ENCODE data around the gene ZBTB11. TPM values are rescaled to one million over a fixed set of nuclear protein-coding genes. Genes with fewer than 3 reads are reported as not detected.
"Not testable (repeated sequence)": the region's sequence is repeated elsewhere in the genome, so short reads cannot be mapped to it uniquely, and the experiment has no call there.

The ZBTB11 gene
- total RNA-seq, 1 donor from 2014 or later: 30.2 TPM

- H3K4me3 ChIP-seq: no peak overlapping the region
- H2AFZ ChIP-seq (replicated peaks): no peak overlapping the region
- no peaks in the 10 kb centered on the region for H3K4me1 ChIP-seq
- Mint-ChIP-seq H3K27me3 (ENCODE audit: insufficient read depth, low read depth) (no peaks in the 10 kb centered on the region), H3K4me1 (no peaks in the 10 kb centered on the region), H3K36me3 (no peaks in the 10 kb centered on the region), H3K4me3 (no peak overlapping the region), H3K27ac (no peak overlapping the region), H3K9me3 (no peaks in the 10 kb centered on the region)
- peaks cover 4% of the 10 kb centered on the region for H3F3A ChIP-seq (ENCODE audit: low read depth)
- H3K4me2 ChIP-seq: no peak overlapping the region
- peak; percentile 79 for DNase-seq (ENCODE audit: low spot score)
- no peak overlapping the region for H3K27ac ChIP-seq
- peak; percentile 74 for TF ChIP-seq CTCF (IDR thresholded peaks at IDR 0.05)
- no peak for TF ChIP-seq EZH2 (IDR thresholded peaks at IDR 0.05)
- no peaks in the 10 kb centered on the region for H3K27me3 ChIP-seq
- no peaks in the 10 kb centered on the region for H3K36me3 ChIP-seq
- no peaks in the 10 kb centered on the region for H4K20me1 ChIP-seq (ENCODE audit: low read depth)
- H3K9me3 ChIP-seq (ENCODE audit: low read depth): no peaks in the 10 kb centered on the region
- no peaks in the 10 kb centered on the region for H3K79me2 ChIP-seq (ENCODE audit: low read depth)
- no peak overlapping the region for H3K9ac ChIP-seq
Measured at GRCh38 chr3:101695779-101696372, 18.9 kb upstream of the ZBTB11 start.

GRCh38 chr3:101694836-101695235 is 17.9 kb upstream of the ZBTB11 start:
- not testable (repeated sequence) for H3F3A ChIP-seq (ENCODE audit: low read depth); DNase-seq (ENCODE audit: low spot score); H3K36me3 Mint-ChIP-seq; H3K36me3 ChIP-seq; H4K20me1 ChIP-seq (ENCODE audit: low read depth); H3K4me2 ChIP-seq; H3K27me3 Mint-ChIP-seq (ENCODE audit: insufficient read depth, low read depth); H3K4me1 Mint-ChIP-seq; H3K4me3 Mint-ChIP-seq; H3K9me3 ChIP-seq (ENCODE audit: low read depth); H2AFZ ChIP-seq (replicated peaks); H3K79me2 ChIP-seq (ENCODE audit: low read depth); H3K27ac ChIP-seq; H3K4me1 ChIP-seq; H3K27ac Mint-ChIP-seq; H3K9me3 Mint-ChIP-seq; H3K9ac ChIP-seq; H3K4me3 ChIP-seq; H3K27me3 ChIP-seq

GRCh38 chr3:101693540-101693939 is 16.6 kb upstream of the ZBTB11 start:
- DNase-seq (ENCODE audit: low spot score): peak; percentile 67

GRCh38 chr3:101691685-101692671 is 15.0 kb upstream of the ZBTB11 start:
- not testable (repeated sequence) for H3K9me3 ChIP-seq (ENCODE audit: low read depth); H3K79me2 ChIP-seq (ENCODE audit: low read depth); H3K27me3 ChIP-seq; H3K27ac Mint-ChIP-seq; H3K4me3 ChIP-seq; H3K27ac ChIP-seq; H3K4me3 Mint-ChIP-seq; H3K9me3 Mint-ChIP-seq; H3K27me3 Mint-ChIP-seq (ENCODE audit: insufficient read depth, low read depth); H3K36me3 Mint-ChIP-seq; H3F3A ChIP-seq (ENCODE audit: low read depth); H3K4me1 ChIP-seq; H3K36me3 ChIP-seq; DNase-seq (ENCODE audit: low spot score); H4K20me1 ChIP-seq (ENCODE audit: low read depth); H3K9ac ChIP-seq
- H3K4me2 ChIP-seq: peak overlapping the region; percentile 18
- peaks cover 10% of the 10 kb centered on the region for H3K4me1 Mint-ChIP-seq
- peak overlapping the region; percentile 17 for H2AFZ ChIP-seq (replicated peaks)

More at GRCh38 chr3:101693540-101693939, 16.6 kb upstream of the ZBTB11 start:
- H3K9ac ChIP-seq; H3K4me1 ChIP-seq; H3K27ac Mint-ChIP-seq; H4K20me1 ChIP-seq (ENCODE audit: low read depth); H3K79me2 ChIP-seq (ENCODE audit: low read depth); H3K4me3 ChIP-seq; H3K27ac ChIP-seq; H3K9me3 ChIP-seq (ENCODE audit: low read depth); H3K9me3 Mint-ChIP-seq; H3K4me2 ChIP-seq; H3K4me1 Mint-ChIP-seq; H3K36me3 Mint-ChIP-seq; H3F3A ChIP-seq (ENCODE audit: low read depth); H3K4me3 Mint-ChIP-seq; H2AFZ ChIP-seq (replicated peaks); H3K27me3 Mint-ChIP-seq (ENCODE audit: insufficient read depth, low read depth); H3K27me3 ChIP-seq; H3K36me3 ChIP-seq: not testable (repeated sequence)
- peak; percentile 60 for TF ChIP-seq CTCF (IDR thresholded peaks at IDR 0.05)

Data from neural progenitor cell (in vitro differentiated cells).